ENCODE measurements around the gene GNB1.

The GNB1 gene

DNA sequence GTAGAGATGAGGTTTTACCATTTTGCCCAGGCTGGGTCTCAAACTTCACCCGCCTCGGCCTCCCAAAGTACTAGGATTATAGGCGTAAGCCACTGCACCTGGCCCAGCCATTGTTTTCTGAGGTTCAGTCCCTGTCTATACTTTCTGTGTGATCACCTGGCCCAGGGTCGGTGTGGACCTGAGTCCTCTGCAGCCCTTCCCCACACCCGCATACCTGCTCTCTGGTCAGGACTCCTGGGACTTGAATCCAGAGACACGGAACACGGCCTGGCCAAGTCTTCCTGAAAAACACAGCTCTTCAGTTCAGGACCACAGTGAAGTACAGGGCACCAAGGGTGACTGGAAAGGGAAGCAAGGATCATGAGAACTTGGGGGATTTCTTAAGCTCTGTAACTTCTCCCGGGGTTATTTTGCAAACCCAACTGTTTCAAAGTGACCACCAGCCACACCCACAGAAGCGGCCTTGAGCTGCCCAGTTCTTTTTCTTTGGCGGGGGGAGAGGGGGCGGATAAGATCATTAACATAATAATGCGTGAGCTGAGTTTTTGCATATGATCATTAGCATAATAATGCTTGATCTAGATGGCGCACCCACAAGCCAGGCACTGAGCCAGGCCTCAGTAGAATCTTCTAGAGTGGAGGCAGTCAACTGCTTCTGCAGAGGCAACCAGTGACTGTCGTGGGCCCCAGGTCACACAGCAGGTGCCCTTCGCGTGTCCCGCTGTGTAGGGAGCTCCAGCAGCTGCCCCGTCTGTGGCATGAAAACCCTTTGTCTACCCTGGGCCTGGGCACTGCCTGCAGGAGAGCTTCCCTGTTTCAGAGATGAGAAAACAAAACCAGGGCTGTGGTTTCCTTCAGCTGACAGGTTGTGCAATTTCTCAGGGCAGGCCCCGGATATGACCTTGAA is 110.9 kb downstream of the GNB1 start:
- TF ChIP-seq TEAD4 (IDR thresholded peaks at IDR 0.05), result no peak
- TF ChIP-seq, protein P1, sequence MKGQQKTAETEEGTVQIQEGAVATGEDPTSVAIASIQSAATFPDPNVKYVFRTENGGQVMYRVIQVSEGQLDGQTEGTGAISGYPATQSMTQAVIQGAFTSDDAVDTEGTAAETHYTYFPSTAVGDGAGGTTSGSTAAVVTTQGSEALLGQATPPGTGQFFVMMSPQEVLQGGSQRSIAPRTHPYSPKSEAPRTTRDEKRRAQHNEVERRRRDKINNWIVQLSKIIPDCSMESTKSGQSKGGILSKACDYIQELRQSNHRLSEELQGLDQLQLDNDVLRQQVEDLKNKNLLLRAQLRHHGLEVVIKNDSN (IDR thresholded peaks at IDR 0.05), result no peak
- no peak for TF ChIP-seq TAF1 (IDR thresholded peaks at IDR 0.05; ENCODE audit: low read depth)
- no peak for TF ChIP-seq ZBTB7A (IDR thresholded peaks at IDR 0.05; ENCODE audit: low read depth)
- TF ChIP-seq FOXM1 (IDR thresholded peaks at IDR 0.05; ENCODE audit: borderline replicate concordance, low read depth), result no peak
- TF ChIP-seq RAD21 (IDR thresholded peaks at IDR 0.05; ENCODE audit: low read depth), result no peak
- TF ChIP-seq YY1 (IDR thresholded peaks at IDR 0.05; ENCODE audit: low read depth), result no peak
- no peak for TF ChIP-seq MAX (IDR thresholded peaks at IDR 0.05)
- TF ChIP-seq EP300 (IDR thresholded peaks at IDR 0.05; ENCODE audit: borderline replicate concordance), result no peak
- no peak for TF ChIP-seq NFIC (IDR thresholded peaks at IDR 0.05)
- TF ChIP-seq CEBPB (IDR thresholded peaks at IDR 0.05), result 0 out of 2 replicates have a peak, but pooled peaks have one; percentile 33
- TF ChIP-seq EGR1 (IDR thresholded peaks at IDR 0.05), result no peak
- TF ChIP-seq CREB1 (IDR thresholded peaks at IDR 0.05; ENCODE audit: low read depth), result no peak
- 0 out of 2 replicates have a peak, but pooled peaks have one; percentile 24 for TF ChIP-seq TCF12 (IDR thresholded peaks at IDR 0.05; ENCODE audit: low read depth)
- TF ChIP-seq, protein P2, sequence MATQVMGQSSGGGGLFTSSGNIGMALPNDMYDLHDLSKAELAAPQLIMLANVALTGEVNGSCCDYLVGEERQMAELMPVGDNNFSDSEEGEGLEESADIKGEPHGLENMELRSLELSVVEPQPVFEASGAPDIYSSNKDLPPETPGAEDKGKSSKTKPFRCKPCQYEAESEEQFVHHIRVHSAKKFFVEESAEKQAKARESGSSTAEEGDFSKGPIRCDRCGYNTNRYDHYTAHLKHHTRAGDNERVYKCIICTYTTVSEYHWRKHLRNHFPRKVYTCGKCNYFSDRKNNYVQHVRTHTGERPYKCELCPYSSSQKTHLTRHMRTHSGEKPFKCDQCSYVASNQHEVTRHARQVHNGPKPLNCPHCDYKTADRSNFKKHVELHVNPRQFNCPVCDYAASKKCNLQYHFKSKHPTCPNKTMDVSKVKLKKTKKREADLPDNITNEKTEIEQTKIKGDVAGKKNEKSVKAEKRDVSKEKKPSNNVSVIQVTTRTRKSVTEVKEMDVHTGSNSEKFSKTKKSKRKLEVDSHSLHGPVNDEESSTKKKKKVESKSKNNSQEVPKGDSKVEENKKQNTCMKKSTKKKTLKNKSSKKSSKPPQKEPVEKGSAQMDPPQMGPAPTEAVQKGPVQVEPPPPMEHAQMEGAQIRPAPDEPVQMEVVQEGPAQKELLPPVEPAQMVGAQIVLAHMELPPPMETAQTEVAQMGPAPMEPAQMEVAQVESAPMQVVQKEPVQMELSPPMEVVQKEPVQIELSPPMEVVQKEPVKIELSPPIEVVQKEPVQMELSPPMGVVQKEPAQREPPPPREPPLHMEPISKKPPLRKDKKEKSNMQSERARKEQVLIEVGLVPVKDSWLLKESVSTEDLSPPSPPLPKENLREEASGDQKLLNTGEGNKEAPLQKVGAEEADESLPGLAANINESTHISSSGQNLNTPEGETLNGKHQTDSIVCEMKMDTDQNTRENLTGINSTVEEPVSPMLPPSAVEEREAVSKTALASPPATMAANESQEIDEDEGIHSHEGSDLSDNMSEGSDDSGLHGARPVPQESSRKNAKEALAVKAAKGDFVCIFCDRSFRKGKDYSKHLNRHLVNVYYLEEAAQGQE (IDR thresholded peaks at IDR 0.05; ENCODE audit: low read depth), result no peak

- TF ChIP-seq, protein P2 (IDR thresholded peaks at IDR 0.05; ENCODE audit: low read depth), result no peak
- no peak for TF ChIP-seq YY1 (IDR thresholded peaks at IDR 0.05; ENCODE audit: low read depth)
- TF ChIP-seq ZBTB7A (IDR thresholded peaks at IDR 0.05; ENCODE audit: low read depth), result no peak
- TF ChIP-seq FOXM1 (IDR thresholded peaks at IDR 0.05; ENCODE audit: borderline replicate concordance, low read depth), result no peak
Observed at GRCh38 chr1:1779320-1779675, 111.6 kb downstream of the GNB1 start.

DNA sequence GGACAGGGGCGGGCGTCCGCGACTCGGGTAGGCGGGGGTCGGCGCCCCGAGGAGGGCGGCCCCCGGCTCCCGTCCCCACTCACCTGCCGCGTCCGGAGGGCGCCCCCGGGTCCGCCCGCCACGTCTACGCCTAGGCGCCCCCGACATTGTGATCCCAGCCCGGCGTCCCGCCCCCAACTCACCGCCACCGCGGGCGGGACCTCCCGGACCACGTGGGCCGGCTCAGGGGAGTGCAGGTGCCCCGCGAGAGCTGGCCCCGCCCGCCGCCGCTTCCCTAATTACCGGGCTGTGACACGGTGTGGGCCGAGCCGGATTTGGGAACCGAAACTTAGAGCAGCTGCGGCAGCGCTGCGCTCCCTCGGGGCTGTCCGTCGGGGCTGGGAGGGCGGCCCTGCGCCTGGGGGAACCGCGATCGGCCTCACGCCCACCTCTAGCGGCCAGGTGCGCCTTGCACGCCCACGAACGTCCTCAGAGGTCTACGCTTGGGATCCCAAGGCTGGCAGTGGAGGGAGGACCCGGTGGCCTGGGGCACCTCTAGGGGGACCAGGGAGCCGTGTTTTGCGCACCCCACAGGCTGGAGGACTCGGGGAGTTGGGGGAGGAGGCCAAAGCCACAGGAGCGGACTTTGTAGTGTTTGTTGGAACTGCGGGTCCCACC is 112.1 kb downstream of the GNB1 start:
- peak; percentile 84 for TF ChIP-seq ZBTB7A (IDR thresholded peaks at IDR 0.05; ENCODE audit: low read depth)
- peak; percentile 85 for TF ChIP-seq MAX (IDR thresholded peaks at IDR 0.05)
- TF ChIP-seq, protein P1 (IDR thresholded peaks at IDR 0.05), result peak; percentile 91
- no peak; the same call in 1 of the 2 replicates for TF ChIP-seq YY1 (IDR thresholded peaks at IDR 0.05; ENCODE audit: low read depth)
- TF ChIP-seq TCF12 (IDR thresholded peaks at IDR 0.05; ENCODE audit: low read depth), result peak; percentile 47; the same call in 1 of the 2 replicates
- no peak for TF ChIP-seq TAF1 (IDR thresholded peaks at IDR 0.05; ENCODE audit: low read depth)
- peak; percentile 26; the same call in 1 of the 2 replicates for TF ChIP-seq EP300 (IDR thresholded peaks at IDR 0.05; ENCODE audit: borderline replicate concordance)
- TF ChIP-seq CEBPB (IDR thresholded peaks at IDR 0.05), result no peak
- peak; percentile 22; the same call in 1 of the 2 replicates for TF ChIP-seq EGR1 (IDR thresholded peaks at IDR 0.05)

DNA sequence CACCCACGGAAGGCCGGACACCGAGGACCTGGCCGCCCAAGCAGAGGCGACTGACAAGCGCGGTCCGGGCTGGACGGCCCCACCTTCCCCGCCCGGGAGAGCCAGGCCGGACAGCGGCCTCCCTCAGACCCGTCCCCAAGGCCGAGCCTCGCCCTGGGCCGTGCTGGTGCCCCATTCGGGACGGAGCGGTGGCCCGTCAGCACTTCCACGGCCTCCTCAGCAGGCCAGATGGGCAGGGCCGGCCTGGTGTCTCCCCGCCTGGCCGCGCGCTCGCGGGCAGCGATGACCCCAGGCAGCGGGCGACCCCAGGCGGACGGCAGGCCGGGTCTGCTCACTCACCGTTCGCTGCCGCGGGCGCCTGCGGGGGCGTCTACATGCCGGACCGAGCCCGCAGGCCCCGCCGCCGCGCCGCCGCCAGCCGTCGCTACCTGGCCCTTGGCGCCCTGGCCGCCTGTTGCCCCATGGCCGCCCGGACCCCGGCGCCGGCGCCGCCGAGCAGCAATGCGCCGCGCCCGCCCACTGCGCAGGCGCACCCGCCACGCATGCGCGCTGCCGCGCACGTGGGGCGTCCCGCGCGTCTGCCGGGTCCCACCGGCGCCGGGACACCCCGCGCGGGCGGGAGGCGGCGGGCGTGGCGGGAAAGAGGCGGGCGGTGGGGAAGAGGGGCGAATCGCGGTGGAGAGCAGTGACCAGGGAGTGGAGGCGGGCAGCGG is 112.8 kb downstream of the GNB1 start, which contains the start of gene NADK:
NADK (minus strand) TSS at position 521 of the 713 bp plus-strand sequence. CDS start 13,064 bp downstream, outside the sequence.
- TF ChIP-seq, protein P1 (IDR thresholded peaks at IDR 0.05), result peak; percentile 61; the same call in 1 of the 2 replicates
- TF ChIP-seq CREB1 (IDR thresholded peaks at IDR 0.05; ENCODE audit: low read depth) (no peak), RAD21 (IDR thresholded peaks at IDR 0.05; ENCODE audit: low read depth) (peak; percentile 0; the same call in 1 of the 2 replicates), CEBPB (IDR thresholded peaks at IDR 0.05) (no peak), YY1 (IDR thresholded peaks at IDR 0.05; ENCODE audit: low read depth) (peak; percentile 72; the same call in 1 of the 2 replicates), NFIC (IDR thresholded peaks at IDR 0.05) (no peak), TAF1 (IDR thresholded peaks at IDR 0.05; ENCODE audit: low read depth) (peak; percentile 26; the same call in 1 of the 2 replicates), TCF12 (IDR thresholded peaks at IDR 0.05; ENCODE audit: low read depth) (no peak), MAX (IDR thresholded peaks at IDR 0.05) (no peak; the same call in 1 of the 2 replicates), EGR1 (IDR thresholded peaks at IDR 0.05) (no peak), TEAD4 (IDR thresholded peaks at IDR 0.05) (no peak), ZBTB7A (IDR thresholded peaks at IDR 0.05; ENCODE audit: low read depth) (no peak), FOXM1 (IDR thresholded peaks at IDR 0.05; ENCODE audit: borderline replicate concordance, low read depth) (no peak), EP300 (IDR thresholded peaks at IDR 0.05; ENCODE audit: borderline replicate concordance) (no peak)
- TF ChIP-seq, protein P2 (IDR thresholded peaks at IDR 0.05; ENCODE audit: low read depth), result peak; percentile 18; the same call in 1 of the 2 replicates
